ENCODE data around the gene ASNSD1. TPM values are rescaled to one million over a fixed set of nuclear protein-coding genes. Genes with fewer than 3 reads are reported as not detected.

ASNSD1 gene
- total RNA-seq (2011; cell fraction: chromatin; rRNA removed; ENCODE audit: low replicate concordance): 9.2 and 28.4 TPM in 2 replicates
- total RNA-seq (2011; cell fraction: nucleolus; rRNA removed): 6.0 and 7.0 TPM in 2 replicates
- 10.2 and 10.3 TPM in 2 replicates for total RNA-seq (2011; cell fraction: nucleoplasm; rRNA removed)
- total RNA-seq (2014; rRNA removed) (25.1 and 26.9 TPM in 2 replicates), total RNA-seq (2014; rRNA removed; fragmentation: Illumina TruSeq; extraction: Trizol) (41.2 and 47.2 TPM in 2 replicates), total RNA-seq (2015; rRNA removed; fragmentation: Illumina TruSeq; extraction: Trizol) (40.1 and 40.5 TPM in 2 replicates), total RNA-seq (2021) (23.9 and 27.0 TPM in 2 replicates), polyA plus RNA-seq (2011; rRNA removed) (19.1 and 31.7 TPM in 2 replicates), polyA plus RNA-seq (2014; fragmentation: Illumina TruSeq; extraction: Trizol) (33.6 and 46.5 TPM in 2 replicates), polyA plus RNA-seq (2014; fragmentation: Nextera tagmentation; extraction: Ambion mirVana) (10 to 100 TPM; 38.3 to 56.4 TPM), polyA plus RNA-seq (2014; rRNA removed) (28.4 and 30.3 TPM in 2 replicates), polyA minus RNA-seq (2011; rRNA and poly(A)+ RNA removed) (40.6 and 40.8 TPM in 2 replicates), Bru-seq, nascent RNA (percentile 87 among the genes with signal in this experiment), BruChase-seq, experiment 1, labeled RNA remaining after a 2-hour chase (percentile 86 among the genes with signal in this experiment), BruChase-seq, experiment 2, labeled RNA remaining after a 6-hour chase (percentile 87 among the genes with signal in this experiment)
- polyA plus RNA-seq (2011; cell fraction: cytosol; rRNA removed): 3.4 and 9.2 TPM in 2 replicates
- polyA plus RNA-seq (2011; cell fraction: nucleus; rRNA removed): 5.1 and 7.2 TPM in 2 replicates
- polyA plus RNA-seq (2012): 17.7 and 21.5 TPM in 2 replicates
- 32.7 and 48.7 TPM in 2 replicates for polyA minus RNA-seq (2011; cell fraction: cytosol; rRNA and poly(A)+ RNA removed)
- polyA minus RNA-seq (2011; cell fraction: nucleus; rRNA and poly(A)+ RNA removed): 7.0 and 13.2 TPM in 2 replicates
- long read RNA-seq, experiment 1, transcript ASNSD1-201 (6 exons, 2,450 nt): major isoform, 113 of 151 reads
- long read RNA-seq, experiment 1, partial matches to known transcripts: 5 of 151 reads
- long read RNA-seq, experiment 1, other reads (novel, unspliced or antisense): 29 of 151 reads
- long read RNA-seq, experiment 2, transcript ASNSD1-201 (6 exons, 2,450 nt): major isoform, 13 of 29 reads
- long read RNA-seq, experiment 2, partial matches to known transcripts: 13 of 29 reads
- long read RNA-seq, experiment 2, other reads (novel, unspliced or antisense): 2 of 29 reads
- long read RNA-seq, experiment 3, transcript ASNSD1-201 (6 exons, 2,450 nt): major isoform, 23 of 33 reads
- long read RNA-seq, experiment 3, partial matches to known transcripts: 3 of 33 reads
- long read RNA-seq, experiment 3, other reads (novel, unspliced or antisense): 5 of 33 reads

- in situ Hi-C loops (cut with MboI): no loop called here
- peak within 1 kb of the TSS; percentile 96 for H3K4me2 ChIP-seq (ENCODE audit: insufficient read depth, low read length)
- H3K9ac ChIP-seq (ENCODE audit: insufficient read depth in 1 of 2, low read depth in 2 of 2, low read length in 2 of 2): peak within 1 kb of the TSS; percentile 96 to 97
- no peaks in the 10 kb centered on the region; a peak in 1 of 5 replicates for H3K4me1 ChIP-seq (replicated peaks in 1 of 2; ENCODE audit: control insufficient read depth in 2 of 2, insufficient read depth in 2 of 2, low read length in 2 of 2)
- H3K9me1 ChIP-seq (ENCODE audit: control insufficient read depth, insufficient read depth, low read length): no peaks in the 10 kb centered on the region
- peak within 1 kb of the TSS; percentile 88 for H3K27ac ChIP-seq (ENCODE audit: extremely low read depth, low read depth, low read length)
- intact Hi-C loops (cut with micrococcal nuclease): loop anchor here (1.0 to 10.0 kb wide), 4 partner anchors 37 to 653 kb away; partner anchors contain the start of genes HIBCH and OSGEPL1
- POLR2A ChIA-PET: interaction anchor here (0.5 to 0.7 kb wide), 3 partner anchors 127 to 657 kb away, joined by 3 read pairs; no protein-coding TSS in a partner anchor
- ATAC-seq (peak; percentile 96), DNase-seq (ENCODE audit: extremely low read depth in 1 of 4, low spot score in 3 of 4) (peak; percentile 96 to 98 (median 98)), FAIRE-seq (peak; percentile 100)
- CTCF ChIA-PET (ENCODE audit: low intra/inter-chr PET ratio): interaction anchor here (0.6 to 2.6 kb wide), 7 partner anchors 35 to 1142 kb away, joined by 3 to 38 read pairs (median 7); partner anchors contain the start of gene OSGEPL1
- no peaks in the 10 kb centered on the region for H3K9me3 ChIP-seq (replicated peaks; ENCODE audit: control insufficient read depth, insufficient read depth, low read depth, low read length)
- peak within 1 kb of the TSS; percentile 96 for H2AFZ ChIP-seq (ENCODE audit: low read depth, low read length)
- TSS peak; percentile 77 for BruUV-seq (replicated peaks)
- H3K79me2 ChIP-seq (ENCODE audit: control insufficient read depth, insufficient read depth, low read length): peaks cover 22% of the 10 kb centered on the region
- no peaks in the 10 kb centered on the region for H4K20me1 ChIP-seq (replicated peaks; ENCODE audit: control insufficient read depth, insufficient read depth, low read length)
- peak within 1 kb of the TSS; percentile 78 for H3K4me3 ChIP-seq
- peaks cover 10% of the 10 kb centered on the region; the same call in 1 of the 3 replicates for H3K36me3 ChIP-seq (ENCODE audit: control insufficient read depth, insufficient read depth, low read length)
- H3K27me3 ChIP-seq (ENCODE audit: control insufficient read depth in 2 of 2, insufficient read depth in 2 of 2, low read length in 2 of 2): no peaks in the 10 kb centered on the region
- WGBS (ENCODE audit: insufficient coverage, low coverage, missing lambda C conversion rate): under 1% methylated on average over 44 of the region's 46 CpGs
- TF ChIP-seq ZNF311 (CRISPR knock-in tag; IDR thresholded peaks at IDR 0.05) (no peak), RBFOX2 (IDR thresholded peaks at IDR 0.05; ENCODE audit: low read depth, low read length) (peak; percentile 92), HDAC6 (IDR thresholded peaks at IDR 0.05; ENCODE audit: low read depth, low read length) (no peak), RBM17 (IDR thresholded peaks at IDR 0.05; ENCODE audit: borderline replicate concordance, low read depth, low read length) (no peak), E2F8 (IDR thresholded peaks at IDR 0.05; ENCODE audit: low read depth, partially characterized antibody) (no peak), ZNF780A (CRISPR knock-in tag; IDR thresholded peaks at IDR 0.05) (no peak), MYNN (IDR thresholded peaks at IDR 0.05) (no peak), MYNN (CRISPR knock-in tag; IDR thresholded peaks at IDR 0.05) (no peak)
- TF ChIP-seq, protein P1, sequence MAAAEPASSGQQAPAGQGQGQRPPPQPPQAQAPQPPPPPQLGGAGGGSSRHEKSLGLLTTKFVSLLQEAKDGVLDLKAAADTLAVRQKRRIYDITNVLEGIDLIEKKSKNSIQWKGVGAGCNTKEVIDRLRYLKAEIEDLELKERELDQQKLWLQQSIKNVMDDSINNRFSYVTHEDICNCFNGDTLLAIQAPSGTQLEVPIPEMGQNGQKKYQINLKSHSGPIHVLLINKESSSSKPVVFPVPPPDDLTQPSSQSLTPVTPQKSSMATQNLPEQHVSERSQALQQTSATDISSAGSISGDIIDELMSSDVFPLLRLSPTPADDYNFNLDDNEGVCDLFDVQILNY (CRISPR knock-in tag; IDR thresholded peaks at IDR 0.05): no peak
Observed at GRCh38 chr2:189661148-189661956, at the start of gene ASNSD1. Gene ASNSD1 (plus strand): TSS chr2:189661459. CDS start chr2:189666133, 4,674 bp downstream.
